GM21447 (cell line): ENCODE measurements around the gene RABL6.
"Not testable (repeated sequence)": the region's sequence is repeated elsewhere in the genome, so short reads cannot be mapped to it uniquely, and the experiment has no call there.

Source experiments
- ATAC-seq: cut with Tn5 transposase; IDR thresholded peaks from one replicate; pipeline ENCODE4 v1.9.1; 2021; ENCODE audit not compliant: unreplicated experiment

RABL6 gene

GRCh38 chr9:136794281-136794999 is 13.3 kb upstream of the RABL6 start:
- no peak for ATAC-seq

- no peak for ATAC-seq
Observed at GRCh38 chr9:136795000-136795348, 12.8 kb upstream of the RABL6 start.

GRCh38 chr9:136796238-136796774 is 11.4 kb upstream of the RABL6 start, which contains the start of gene CCDC183:
Gene CCDC183 (plus strand): TSS chr9:136796338. CDS start chr9:136796398, 60 bp downstream.
- ATAC-seq = no peak

DNA sequence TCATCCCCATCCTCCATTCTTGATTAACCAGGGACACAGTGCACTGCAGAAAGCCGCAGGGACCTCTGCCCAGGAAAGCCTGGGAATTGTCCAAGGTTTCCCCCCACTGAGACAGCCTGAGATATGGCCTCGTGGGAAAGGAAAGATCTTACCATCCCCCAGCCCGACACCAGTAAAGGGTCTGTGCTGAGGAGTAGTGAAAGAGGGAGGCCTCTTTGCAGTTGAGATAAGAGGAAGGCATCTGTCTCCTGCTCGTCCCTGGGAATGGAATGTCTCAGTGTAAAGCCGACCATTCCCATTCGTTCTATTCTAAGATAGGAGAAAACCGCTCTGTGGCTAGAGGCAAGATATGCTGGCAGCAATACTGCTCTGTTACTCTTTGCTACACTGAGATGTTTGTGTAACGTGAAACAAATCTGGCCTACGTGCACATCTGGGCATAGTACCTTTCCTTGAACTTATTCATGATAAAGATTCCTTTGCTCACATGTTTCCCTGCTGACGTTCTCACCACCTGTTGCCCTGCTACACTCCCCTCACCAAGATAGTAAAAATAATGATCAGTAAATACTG is 10.9 kb upstream of the RABL6 start:
- ATAC-seq = not testable (repeated sequence)

- no peak for ATAC-seq
Observed at GRCh38 chr9:136798708-136799078, 9.1 kb upstream of the RABL6 start.

DNA sequence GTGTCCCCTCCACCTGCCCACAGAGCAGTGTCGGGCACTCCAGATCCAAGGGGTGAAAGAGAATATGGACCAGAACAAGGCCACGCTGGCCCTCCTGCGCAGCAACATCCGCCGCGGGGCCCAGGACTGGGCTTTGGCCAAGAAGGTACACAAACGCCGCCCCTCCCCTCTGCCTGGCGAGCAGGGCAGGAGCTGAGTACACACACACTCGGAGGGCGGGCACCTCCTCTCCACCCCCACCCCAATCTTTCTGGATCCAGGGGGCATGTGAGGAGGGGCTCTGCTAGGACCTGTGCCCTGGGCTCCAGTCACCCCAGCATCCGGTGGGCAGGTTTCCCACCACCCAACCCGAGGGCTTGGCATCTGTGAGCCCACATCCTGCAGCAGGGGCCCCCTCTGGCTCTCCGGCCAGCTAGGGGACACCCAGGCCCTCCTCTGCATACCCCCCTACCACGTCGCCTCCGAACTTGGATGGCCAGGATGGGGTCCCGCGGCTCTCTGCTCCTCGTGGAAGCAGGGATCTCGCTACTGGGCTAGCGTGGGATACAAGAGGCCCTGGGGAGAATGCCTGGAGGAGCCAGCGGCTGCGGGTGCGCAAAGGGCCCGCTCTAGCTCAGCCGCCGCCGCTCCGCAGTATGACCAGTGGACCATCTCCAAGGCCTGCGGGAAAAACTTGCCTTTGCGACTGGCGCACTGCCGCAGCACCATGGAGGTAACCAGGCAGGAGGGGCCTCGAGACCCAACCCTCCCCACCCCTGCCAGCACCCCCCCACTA is 8.5 kb upstream of the RABL6 start:
- no peak for ATAC-seq

- peak; percentile 33 for ATAC-seq
Observed at GRCh38 chr9:136799854-136800657, 7.7 kb upstream of the RABL6 start.

DNA sequence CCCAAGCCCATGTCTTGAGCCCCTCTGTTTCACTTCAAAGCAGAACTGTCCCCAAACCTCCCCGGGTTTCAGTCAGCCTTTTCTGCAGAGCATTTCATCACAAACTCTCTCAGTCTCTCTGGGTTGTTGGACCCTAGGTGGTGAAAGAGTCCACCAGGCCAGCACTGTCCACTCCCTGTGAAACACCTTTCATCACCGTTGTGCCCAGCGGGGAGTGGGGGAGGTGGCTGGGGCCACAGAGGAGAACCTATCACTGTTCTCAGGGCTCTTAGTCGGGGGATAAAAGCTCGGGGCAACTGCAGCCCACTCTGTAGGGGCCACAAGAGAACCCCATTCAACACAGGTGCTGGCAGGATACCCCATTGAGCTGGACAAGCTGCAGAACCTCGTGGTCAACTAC is 5.4 kb upstream of the RABL6 start:
- ATAC-seq = no peak

- not testable (repeated sequence) for ATAC-seq
Observed at GRCh38 chr9:136803009-136803550, 4.7 kb upstream of the RABL6 start.

- no peak for ATAC-seq
Observed at GRCh38 chr9:136803551-136804508, 3.9 kb upstream of the RABL6 start.

GRCh38 chr9:136804509-136805206 is 3.1 kb upstream of the RABL6 start:
- ATAC-seq = no peak

DNA sequence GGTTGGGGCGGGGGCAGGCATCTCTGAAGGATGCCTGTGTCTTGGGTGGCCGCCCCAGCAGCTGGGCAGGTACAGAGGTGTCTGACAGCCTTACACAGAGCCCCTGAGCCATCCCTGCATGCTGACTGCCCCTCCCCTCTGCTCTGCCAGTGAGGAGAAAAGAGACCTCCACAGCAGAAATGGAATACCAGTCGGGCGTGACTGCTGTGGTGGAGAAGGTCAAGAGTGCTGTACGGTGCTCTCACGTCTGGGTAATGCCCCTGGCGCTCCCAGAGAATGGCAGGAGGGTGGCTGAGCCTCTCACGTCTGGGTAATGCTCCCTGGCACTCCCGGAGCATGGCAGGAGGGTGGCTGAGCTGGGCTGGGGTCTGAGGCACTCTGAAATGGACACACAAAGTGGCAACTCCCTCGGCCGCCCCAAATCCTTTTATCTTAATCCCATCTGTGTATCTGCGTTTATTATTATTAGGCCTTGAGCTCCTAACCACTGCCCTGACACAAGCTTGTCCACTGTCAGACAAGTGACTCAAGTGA is 2.5 kb upstream of the RABL6 start:
- no peak for ATAC-seq

DNA sequence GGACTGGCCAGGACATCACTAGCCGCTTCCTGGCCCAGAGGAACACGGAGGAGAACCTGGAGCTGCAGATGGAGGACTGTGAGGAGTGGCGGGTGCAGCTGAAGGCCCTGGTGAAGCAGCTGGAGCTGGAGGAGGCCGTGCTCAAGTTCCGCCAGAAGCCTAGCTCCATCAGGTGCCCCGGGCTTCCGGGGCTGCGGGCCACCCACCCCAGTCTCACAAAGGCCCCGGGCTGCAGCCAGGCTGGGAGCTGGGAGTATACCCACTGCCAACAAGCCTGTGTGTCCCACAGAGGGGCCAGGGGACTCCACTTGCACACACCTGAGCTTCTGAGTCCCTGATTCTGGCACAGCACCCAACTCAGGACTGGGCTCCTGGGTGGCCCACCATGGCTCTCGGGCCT is 1.7 kb upstream of the RABL6 start:
- ATAC-seq = no peak

- ATAC-seq = no peak
Observed at GRCh38 chr9:136806631-136807201, 1.0 kb upstream of the RABL6 start.

- peak; percentile 35 for ATAC-seq
Observed at GRCh38 chr9:136808075-136808805, 492 bp downstream of the RABL6 start.

GRCh38 chr9:136808806-136809158 is 1.0 kb downstream of the RABL6 start:
- no peak for ATAC-seq

GRCh38 chr9:136814725-136815421 is 7.1 kb downstream of the RABL6 start:
- no peak for ATAC-seq
